ENCODE results near the gene NYNRIN.
"Not testable (repeated sequence)": the region's sequence is repeated elsewhere in the genome, so short reads cannot be mapped to it uniquely, and the experiment has no call there.

NYNRIN gene

DNA sequence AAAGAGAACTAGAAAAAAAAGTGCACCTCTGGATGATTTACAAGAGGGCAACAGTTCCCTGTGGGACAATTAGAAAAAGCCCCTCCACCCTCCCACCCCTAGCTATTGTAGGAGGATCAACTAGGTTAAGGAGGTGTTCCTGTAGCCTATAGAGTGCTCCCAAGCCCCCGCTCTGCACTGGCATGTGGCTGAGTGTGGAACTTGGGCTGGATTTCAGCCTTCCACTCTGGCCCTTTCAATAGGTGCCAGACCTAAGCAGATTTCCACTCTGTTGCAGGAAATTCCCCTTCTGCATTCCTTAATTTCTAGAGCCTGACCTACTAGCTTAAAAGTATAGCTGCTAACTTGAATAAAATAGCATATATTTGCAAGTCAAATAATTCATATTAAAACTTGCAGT is 28.1 kb upstream of the NYNRIN start:
- no peak for DNase-seq

DNA sequence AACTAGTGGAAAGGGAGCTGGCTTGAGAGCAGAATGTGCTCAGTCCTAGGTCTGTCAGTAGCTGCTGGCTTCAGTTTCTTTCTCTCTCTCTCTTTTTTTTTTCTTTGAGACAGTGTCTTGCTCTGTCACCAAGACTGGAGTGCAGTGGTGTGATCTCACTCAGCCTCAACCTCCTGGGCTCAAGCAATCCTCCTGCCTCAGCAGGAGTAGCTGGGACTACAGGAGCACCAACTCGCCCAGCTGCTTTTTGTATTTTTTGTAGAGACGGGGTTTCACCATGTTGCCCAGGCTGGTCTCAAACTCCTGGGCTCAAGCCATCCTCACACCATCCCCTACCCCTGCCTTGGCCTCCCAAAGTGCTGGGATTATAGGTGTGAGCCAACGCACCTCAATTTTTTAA is 27.2 kb upstream of the NYNRIN start:
- DNase-seq, result not testable (repeated sequence)

DNA sequence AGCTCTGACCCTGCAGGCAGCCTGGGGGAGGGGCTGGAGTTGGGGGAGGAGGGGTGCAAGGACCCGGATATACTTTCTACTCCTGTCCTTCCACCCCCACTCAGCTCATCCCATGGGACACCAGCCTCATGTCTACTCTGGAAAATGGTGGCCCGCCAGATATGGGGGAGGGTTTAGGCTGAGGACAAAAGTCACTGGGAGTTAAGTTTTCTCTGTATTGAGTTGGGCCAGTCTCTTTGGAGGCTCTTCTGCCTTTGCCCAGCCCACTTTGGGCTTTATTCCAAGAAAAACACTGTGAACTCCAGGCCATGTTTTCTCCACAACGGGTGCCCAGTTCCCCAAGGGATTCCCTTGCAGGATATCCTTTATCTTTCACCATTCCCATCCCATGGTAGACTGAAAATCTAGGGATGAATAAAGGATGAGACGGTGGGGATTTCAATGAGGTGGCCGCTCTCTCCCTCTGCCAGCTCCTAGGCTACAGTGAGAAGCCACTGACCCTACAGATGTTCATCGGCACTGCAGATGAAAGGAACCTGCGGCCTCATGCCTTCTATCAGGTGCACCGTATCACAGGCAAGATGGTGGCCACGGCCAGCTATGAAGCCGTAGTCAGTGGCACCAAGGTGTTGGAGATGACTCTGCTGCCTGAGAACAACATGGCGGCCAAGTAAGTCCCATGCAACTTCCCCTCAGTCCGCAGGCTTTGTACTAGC is 25.9 kb upstream of the NYNRIN start:
- DNase-seq, result no peak

DNA sequence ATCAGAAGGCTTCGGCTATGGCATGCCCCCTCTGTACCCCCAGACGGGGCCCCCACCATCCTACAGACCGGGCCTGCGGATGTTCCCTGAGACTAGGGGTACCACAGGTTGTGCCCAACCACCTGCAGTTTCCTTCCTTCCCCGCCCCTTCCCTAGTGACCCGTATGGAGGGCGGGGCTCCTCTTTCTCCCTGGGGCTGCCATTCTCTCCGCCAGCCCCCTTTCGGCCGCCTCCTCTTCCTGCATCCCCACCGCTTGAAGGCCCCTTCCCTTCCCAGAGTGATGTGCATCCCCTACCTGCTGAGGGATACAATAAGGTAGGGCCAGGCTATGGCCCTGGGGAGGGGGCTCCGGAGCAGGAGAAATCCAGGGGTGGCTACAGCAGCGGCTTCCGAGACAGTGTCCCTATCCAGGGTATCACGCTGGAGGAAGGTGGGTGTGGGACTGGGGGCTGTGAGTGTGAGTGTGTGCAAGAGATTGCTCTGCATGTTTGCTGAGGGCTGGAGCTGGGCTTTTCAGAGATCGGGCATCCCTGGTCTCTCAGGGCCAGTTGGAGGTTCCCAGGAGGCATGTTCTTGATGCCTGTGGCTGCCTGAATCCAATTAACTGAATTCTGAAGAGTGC is 22.2 kb upstream of the NYNRIN start:
- no peak for DNase-seq

DNA sequence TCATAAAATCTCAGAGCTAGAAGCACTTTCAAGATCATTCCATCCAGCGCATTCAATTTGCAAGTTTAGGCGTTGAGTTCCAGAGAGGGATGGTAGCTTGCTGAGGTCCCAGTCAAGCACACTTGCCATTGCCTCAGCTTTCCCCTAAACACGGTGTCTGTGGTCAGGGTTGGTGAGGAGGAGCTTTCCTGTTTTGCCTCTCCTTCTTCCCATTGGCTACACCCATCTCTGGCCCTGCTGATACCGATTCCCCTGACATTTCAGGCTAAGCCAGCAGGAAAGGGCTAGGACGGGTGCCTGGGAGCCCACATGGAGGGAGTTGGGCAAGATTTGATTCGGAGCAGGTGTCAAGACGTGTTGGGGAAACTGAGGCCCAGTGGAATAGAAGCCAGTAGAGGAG is 21.7 kb upstream of the NYNRIN start:
- no peak for DNase-seq

DNA sequence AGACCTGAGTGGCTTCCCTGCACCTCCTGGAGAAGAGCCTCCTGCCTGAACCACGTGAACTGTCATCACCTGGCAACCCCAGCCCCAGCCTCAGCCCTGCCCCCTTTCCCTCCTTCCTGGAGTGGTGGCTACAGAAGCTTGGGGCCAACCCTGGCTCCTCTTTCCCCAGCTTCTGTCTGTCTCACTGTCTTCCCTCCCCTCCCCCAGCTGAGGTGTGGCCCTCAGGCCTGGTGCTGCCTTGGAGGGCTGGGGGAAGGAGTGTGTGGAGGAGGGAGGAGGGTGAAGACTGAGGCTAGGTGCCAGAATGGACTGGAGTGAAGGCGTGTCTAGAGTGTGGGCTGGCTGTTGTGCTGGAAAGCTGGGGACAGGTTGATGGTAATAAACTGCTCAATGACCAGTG is 21.1 kb upstream of the NYNRIN start:
- no peak for DNase-seq

DNA sequence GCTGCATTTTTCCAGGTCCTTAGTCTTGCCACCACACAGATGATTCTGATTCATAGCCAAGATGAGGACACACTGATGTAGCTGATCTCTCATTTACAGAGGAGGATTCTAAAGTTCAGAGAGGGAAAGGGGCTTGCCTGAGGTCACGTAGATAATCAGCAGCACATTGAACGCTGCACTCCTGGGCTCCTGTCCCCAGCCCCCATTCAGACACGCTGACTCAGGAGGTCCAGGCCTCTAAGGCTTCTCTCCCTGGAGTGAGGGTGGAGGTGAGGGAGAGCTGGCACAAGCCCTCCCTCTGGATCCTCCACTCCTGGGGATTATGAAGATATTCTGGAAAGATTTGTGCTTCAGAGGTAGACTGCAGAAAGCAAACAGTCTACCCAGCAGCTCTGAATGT is 20.5 kb upstream of the NYNRIN start:
- DNase-seq, result no peak

DNA sequence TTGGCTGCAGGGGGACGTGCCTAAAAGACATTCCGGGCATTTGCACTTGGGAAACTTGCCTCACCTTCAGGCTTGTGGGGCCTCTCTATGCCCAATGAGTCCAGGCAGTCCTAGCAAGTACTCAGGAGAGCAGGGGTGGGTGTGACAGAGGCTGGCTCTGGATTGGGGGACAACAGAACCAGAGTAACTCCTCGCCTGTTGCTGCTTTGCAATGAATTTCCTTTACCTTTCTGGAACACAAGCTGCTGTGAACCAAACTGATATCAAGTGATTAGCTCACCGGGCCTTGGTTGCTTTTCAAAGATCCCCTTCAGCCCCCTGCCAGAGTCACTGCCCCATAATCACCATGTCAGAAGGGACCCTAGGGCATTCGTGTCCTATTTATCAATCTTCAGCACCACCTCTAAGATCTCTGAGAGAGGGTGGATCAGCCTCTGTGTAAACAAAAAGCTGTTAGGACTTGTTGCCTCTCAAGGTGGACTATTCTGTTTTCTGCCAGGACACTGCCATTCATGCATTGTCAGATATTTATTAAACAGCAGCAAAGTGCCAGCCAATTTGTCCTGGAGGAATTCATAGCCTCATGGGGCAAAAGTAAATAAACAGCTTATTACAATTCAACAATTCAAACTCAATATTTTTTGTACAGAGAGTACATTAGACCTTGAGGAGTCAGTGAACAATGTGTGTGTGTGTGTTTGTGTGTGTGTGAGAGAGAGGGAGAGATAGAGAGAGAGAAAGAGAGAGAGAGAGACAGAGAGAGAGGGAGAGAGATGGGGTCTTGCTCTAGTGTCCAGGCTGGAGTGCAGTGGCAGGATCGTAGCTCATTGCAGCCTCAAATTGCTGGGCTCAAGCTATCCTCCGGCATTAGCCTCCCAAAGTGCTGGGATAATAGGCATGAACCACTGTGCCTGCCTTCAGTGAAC is 19.6 kb upstream of the NYNRIN start:
- no peak for DNase-seq

DNA sequence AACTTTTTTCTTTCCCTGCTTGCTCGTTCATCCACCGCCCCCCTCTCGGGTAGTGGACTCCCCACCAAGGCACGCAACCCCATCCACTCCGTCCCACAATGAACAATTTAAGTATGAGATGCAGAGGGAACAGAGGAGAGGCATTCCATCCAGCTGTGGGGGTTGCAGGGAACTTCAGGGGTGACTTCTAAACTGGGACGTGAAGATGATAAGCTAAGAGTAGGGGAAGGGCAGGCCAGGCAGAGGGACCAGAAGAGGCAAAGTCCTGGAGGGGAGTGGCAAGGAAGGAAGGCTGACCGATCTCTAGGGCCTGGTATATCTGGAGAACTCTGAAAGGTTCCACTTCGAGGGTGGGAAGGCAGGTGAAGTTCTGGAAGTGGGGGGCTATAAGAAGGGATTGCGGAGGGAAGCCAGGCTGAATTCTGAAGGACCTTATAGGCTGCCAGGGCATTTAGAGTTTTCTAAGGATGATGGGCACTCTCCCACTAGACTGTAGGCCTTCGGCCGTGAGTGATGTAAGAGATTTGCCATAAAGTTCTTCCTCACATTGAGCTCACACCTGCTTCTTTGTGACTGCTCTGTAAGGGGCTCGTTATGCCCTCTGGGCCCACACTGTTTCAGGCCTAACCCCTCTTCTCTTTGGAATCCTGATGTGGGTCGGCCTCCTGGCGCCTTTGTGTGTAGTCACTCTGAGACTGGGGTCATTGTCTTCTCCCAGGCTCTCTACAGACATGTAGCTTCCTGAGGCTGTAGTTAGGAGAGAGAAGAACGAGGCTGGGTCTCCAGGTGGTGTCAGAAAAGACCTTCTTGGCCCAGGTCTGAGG is 18.7 kb upstream of the NYNRIN start:
- no peak for DNase-seq

DNA sequence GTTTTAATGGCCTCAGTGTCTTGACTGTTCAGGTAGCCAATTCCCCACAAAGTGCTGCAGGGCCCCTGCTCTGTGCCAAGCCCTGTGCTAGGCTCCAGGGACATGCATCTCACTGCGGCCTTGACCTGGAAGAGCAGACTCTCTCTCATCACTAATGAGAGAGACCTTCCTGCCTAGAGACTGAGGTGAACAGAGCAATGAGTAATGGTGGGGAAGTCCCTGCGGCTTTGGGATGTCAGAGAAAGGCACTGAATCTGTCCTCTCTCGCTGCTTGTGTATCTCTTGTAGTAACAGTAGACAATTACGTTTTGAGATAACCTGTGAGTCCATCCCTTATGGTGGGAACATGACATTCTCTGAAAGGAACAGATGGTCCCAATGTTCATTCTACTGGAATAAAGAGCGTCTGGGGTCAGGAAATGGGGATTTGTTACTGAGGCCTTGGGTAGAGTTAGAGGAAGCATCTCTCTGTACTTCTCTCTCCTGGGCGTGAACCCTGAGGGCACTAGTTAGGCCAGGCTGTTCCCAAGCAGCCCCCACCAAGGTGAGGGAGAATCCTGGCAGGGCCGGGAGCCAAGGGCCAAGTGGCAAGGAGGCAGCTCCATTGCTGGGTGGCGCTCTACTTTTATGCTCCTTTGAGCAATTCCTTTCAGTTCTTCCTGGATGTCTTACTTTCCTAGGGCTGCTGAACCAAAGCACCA is 17.3 kb upstream of the NYNRIN start:
- no peak for DNase-seq

DNA sequence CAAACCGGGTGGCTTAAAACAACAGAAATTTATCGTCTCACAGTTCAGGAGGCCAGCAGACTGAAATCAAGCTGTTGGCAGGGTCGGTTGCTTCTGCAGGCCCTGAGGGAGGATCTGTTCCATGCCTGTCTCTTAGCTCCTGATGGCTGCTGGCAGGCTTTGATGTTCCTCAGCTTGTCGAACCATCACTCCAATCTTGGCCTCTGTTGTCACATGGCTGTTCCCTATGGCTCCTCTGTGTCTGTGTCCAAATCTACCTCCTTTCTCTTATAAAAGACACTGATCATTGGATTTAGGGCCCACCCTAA is 16.8 kb upstream of the NYNRIN start:
- DNase-seq, result no peak

DNA sequence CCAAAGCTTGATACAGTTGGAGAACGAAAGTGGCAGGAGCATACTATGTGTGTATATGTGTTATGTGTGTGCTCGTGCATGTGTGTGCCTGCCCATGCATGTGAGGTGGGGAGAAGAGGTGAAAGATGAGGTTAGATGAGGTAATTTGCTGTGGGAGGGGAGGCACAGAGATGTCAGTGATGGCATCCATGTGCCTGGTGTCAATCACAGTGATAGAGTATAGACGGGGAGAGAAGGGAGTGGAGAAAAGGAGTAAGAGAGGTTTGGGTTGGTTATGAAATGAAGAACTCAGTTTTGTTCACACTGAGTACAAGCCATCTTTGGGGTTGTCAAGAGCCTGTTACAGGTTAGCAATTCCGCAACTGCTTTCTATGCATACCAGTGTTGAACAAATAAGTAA is 14.6 kb upstream of the NYNRIN start:
- no peak for DNase-seq

DNA sequence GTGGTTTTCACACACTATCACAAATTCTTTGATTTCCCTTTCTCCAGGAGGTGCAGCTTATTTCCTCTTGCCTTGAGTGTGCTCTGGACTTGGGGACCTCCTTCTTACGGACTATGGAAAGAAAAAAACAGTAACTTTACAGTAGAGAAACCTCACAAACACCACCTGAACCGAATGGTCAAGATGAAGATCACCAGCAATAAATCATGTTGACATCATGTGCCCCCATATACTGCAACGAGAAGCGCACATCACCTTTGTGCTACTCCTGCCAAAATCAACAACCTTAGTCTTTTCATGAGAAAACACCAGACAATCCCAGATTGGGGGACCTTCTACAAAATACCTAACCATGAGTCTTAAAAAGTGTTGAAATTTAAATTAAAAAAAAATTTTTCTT is 13.3 kb upstream of the NYNRIN start:
- DNase-seq, result no peak

DNA sequence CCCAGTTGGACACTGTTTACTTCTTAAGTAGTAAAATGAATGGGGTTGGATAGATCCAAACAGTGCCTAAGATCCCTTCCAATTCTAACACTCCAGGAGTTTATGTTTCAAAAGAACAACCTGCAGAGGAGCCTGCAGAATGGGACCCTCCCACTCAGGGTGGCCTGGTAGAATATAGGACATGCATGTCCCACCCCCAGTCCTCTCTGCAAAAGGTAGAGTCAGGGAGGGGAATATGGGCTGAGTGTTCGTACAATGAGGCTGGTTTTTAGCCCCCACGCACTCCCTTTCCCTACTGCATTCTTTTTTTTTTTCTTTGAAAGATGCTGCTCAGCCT is 11.8 kb upstream of the NYNRIN start:
- DNase-seq, result no peak

DNA sequence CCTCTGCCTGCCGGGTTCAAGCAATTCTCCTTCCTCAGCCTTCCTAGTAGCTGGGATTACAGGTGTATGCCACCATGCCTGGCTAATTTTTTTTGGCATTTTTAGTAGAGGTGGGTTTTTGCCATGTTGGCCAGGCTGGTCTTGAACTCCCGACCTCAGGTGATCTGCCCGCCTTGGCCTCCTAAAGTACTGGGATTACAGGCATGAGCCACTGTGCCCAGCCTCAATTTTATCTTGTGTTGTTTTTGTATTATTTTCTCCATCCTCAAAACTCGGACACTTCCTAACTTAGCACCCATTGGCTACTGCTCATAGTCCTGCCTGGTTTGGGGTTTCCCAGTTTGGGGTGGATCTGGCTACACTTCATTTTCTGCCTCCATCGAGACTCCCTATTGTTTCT is 11.2 kb upstream of the NYNRIN start:
- not testable (repeated sequence) for DNase-seq

DNA sequence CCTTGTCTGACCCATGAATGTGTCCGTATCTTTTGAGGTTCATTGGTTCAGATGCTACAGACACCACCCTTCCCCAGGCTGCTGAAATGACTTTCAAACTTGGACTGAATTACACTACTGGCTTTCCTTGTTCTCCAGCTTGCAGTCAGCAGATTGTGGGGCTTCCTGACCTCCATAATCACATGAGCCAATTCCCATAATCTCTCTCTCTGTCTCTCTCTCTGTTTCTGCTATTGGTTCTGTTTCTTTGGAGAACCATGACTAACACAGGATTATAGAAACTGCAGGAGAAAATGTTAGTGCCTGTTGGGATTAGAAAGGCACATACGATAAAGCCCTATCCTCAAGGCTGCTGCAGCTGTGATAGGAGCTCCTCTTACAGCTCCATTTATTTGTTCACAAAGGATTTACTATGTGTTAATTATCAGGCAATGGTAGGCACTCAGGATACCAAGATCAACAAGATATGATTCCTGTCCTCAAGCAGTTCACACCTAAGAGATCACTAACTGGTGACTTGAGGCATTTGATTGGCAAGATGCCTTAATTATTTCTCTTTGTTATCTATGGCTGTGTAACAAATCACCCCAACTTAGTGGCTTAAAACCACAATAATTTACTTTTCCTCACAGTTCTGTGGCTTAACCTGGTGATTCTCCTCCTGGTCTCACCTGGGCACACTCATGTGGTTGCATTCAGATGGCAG is 10.2 kb upstream of the NYNRIN start:
- DNase-seq, result no peak

DNA sequence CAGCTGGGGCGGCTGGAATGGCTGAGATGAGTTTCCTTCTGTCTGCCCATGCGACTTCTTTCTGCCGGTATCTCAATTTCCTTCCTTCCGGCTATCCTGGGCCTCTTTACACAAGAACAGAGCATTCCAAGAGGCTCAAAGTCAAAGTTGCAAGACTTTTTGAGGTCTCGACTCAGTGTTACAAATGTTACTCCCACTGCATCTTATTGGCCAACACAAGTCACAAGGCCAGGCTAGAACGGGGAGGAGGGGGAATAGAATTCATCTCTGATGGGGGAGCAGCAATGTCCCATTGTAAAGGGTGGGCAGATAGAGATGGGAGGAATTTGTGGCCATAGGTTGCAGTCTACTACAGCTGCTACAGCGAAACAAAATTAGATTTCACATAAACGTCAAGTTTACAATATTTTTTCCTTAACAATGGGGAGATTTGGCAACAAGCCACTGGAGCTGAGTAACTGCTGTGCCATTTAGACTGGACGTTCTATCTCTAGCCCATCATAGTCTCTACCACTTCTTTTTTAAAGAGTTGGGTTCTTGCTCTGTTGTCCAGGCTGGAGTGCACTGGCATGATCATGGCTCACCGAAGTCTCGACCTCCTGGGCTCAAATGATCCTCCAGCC is 9.5 kb upstream of the NYNRIN start:
- no peak for DNase-seq

DNA sequence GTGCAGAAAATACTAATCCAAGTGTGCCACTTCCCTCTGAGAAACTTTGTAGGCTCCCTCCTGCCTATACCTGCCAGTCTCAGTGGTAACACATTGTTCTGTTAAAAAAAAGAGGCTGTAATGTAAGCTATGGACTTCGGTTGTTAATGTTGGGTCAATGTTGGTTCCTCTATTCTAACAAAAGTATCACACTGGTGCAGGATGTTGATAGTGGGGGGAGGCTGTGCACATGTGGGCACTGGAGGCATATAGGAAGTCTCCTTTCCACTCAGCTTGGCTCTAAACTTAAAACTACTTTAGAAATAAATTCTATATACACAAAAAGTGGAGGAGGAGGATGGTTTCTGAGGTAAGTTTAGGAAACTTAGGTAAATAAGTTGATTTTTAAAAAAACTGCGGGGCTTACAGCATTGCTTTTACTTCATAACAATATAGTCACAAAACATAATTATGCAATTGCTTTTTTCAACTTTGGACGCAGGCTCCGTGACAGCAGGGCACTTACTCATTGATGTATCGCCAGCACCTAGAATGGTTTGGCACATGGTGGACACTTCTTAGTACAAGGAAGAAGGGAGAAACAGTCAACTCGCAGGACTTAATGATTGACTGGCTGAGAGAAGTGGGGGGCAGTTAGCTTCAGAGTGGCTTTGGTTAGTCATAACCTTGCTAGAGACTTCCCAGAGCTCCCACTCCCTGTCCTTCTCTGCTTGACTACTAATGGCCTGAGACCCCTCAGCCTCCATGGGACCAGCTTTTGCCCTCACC is 7.9 kb upstream of the NYNRIN start:
- DNase-seq, result no peak

DNA sequence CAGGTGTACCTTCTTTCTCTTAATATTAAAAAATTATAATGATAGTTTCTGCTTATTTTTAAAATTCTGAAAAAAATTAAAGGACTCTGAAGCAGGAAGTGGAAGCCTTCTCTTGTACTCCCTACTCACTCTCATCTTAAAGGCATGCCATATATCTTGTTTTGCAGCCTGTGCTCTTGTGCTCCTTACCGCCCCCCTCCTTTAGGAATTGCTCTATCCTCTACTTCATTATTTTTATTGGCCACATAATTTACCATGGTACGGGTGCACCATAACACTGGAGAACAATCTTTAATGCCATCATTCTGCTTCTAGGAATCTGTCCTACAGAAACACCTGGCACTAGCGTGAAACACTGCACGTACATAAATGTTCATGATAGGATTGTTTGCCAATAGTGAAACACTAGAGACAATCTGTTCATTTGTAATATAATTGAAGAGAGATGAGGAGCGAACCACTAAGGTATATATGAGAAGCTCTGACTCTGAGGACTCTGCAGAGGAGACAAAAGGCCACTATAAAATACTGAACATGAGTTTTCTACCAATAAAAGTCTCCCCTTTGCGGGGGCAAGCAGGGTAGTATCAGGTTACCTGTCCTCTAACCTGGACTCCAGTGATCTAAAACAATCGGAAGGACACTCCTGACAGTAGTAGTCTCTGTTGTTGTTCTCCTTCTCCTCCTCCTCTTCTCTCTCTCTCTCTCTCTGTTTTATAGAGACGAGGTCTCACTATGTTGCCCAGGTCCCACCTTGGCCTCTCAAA is 6.3 kb upstream of the NYNRIN start:
- DNase-seq, result no peak

DNA sequence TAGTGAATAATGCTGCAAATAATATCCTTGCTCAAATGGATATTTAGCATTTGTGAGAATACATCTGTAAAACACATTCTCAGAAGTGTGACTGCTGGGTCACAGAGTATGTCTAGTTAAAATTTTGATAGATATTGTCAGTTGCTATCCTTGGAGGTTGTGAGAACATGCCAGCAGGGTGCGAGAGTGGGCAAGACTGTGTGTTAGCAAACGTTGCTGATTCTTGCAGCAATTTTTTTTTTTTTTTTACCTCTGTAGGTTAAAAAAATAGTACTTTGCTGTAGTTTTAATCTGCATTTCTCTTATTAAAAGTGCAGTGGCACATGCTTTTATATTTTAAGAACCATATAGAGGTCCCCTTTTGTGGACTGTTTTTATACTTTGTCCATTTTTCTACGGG is 4.5 kb upstream of the NYNRIN start:
- DNase-seq, result no peak
